Mesothelial cell of epicardium (in vitro differentiated cells): Measurements from ENCODE around the gene RIOX2. TPM values are rescaled to one million over a fixed set of nuclear protein-coding genes. Genes with fewer than 3 reads are reported as not detected.

Source experiments
- DNase-seq, 2 experiments: peaks; one replicate each; pipeline ENCODE4 v3.0.0; 2021; ENCODE audit warnings: low spot score in 2 of 2; ENCODE audit not compliant: unreplicated experiment in 2 of 2
- H3K27ac Mint-ChIP-seq: 2 replicates; pipeline ENCODE4 v1.8.0; 2021; ENCODE audit warnings: mixed read lengths
- H3K27me3 Mint-ChIP-seq: 2 replicates; pipeline ENCODE4 v1.8.0; 2021; ENCODE audit warnings: low read depth, mixed read lengths
- H3K36me3 Mint-ChIP-seq: 2 replicates; pipeline ENCODE4 v1.8.0; 2021; ENCODE audit warnings: mixed read lengths
- H3K4me1 Mint-ChIP-seq: 2 replicates; pipeline ENCODE4 v1.8.0; 2021; ENCODE audit warnings: mixed read lengths
- H3K4me3 Mint-ChIP-seq: 2 replicates; pipeline ENCODE4 v1.8.0; 2021; ENCODE audit warnings: mild to moderate bottlenecking, moderate library complexity, mixed read lengths
- H3K9me3 Mint-ChIP-seq: 2 replicates; pipeline ENCODE4 v1.8.0; 2021; ENCODE audit warnings: mixed read lengths
- CTCF ChIP-seq: fragments of 200-600 bp; sonication (generic); IDR thresholded peaks from one replicate; pipeline ENCODE4 v1.5.0; 2021; ENCODE audit warnings: antibody characterized with exemption; ENCODE audit not compliant: unreplicated experiment
- total RNA-seq: library from RNA; stranded (reverse); gene quantifications from 3 replicates; pipeline ENCODE4 v1.2.1, GENCODE V29; 2021

Gene RIOX2
- total RNA-seq, 1 donor from 2014 or later, result 17.3 TPM

GRCh38 chr3:97969541-97969940 is 2.7 kb downstream of the RIOX2 start:
- no peak for TF ChIP-seq CTCF
- Mint-ChIP-seq H3K36me3 (peaks cover 5% of the 10 kb centered on the region), H3K27me3 (peaks cover 6% of the 10 kb centered on the region), H3K4me1 (peaks cover 20% of the 10 kb centered on the region), H3K4me3 (no peak overlapping the region), H3K27ac (no peak overlapping the region), H3K9me3 (no peaks in the 10 kb centered on the region)
- no peak for DNase-seq

- TF ChIP-seq CTCF, result no peak
- no peak for DNase-seq
- Mint-ChIP-seq H3K9me3 (no peaks in the 10 kb centered on the region), H3K4me1 (peaks cover 20% of the 10 kb centered on the region), H3K36me3 (peaks cover 6% of the 10 kb centered on the region), H3K27me3 (peaks cover 3% of the 10 kb centered on the region), H3K27ac (no peak overlapping the region), H3K4me3 (no peak overlapping the region)
These were observed 3.9 kb downstream of the RIOX2 start for GRCh38 chr3:97968376-97968775.

- Mint-ChIP-seq H3K27me3 (peaks cover 3% of the 10 kb centered on the region), H3K36me3 (peaks cover 6% of the 10 kb centered on the region), H3K4me3 (no peak overlapping the region), H3K27ac (no peak overlapping the region), H3K4me1 (peaks cover 20% of the 10 kb centered on the region), H3K9me3 (no peaks in the 10 kb centered on the region)
- no peak for DNase-seq
- no peak for TF ChIP-seq CTCF
These were observed 4.3 kb downstream of the RIOX2 start for GRCh38 chr3:97967966-97968365.

GRCh38 chr3:97960993-97961766 is 11.1 kb downstream of the RIOX2 start:
- Mint-ChIP-seq H3K4me1 (peaks cover 14% of the 10 kb centered on the region), H3K9me3 (no peaks in the 10 kb centered on the region), H3K4me3 (no peak overlapping the region), H3K27me3 (peaks cover 3% of the 10 kb centered on the region), H3K27ac (peak overlapping the region; percentile 16), H3K36me3 (peaks cover 12% of the 10 kb centered on the region)
- TF ChIP-seq CTCF, result no peak
- no peak for DNase-seq

- peaks cover 13% of the 10 kb centered on the region for H3K4me1 Mint-ChIP-seq
- DNase-seq, result no peak
- no peaks in the 10 kb centered on the region for H3K9me3 Mint-ChIP-seq
- peaks cover 3% of the 10 kb centered on the region for H3K27me3 Mint-ChIP-seq
- peaks cover 12% of the 10 kb centered on the region for H3K36me3 Mint-ChIP-seq
- H3K27ac Mint-ChIP-seq, result no peak overlapping the region
- no peak overlapping the region for H3K4me3 Mint-ChIP-seq
- TF ChIP-seq CTCF, result no peak
These were observed 11.7 kb downstream of the RIOX2 start for GRCh38 chr3:97960551-97960950.
